Endothelial cell of umbilical vein (primary cell): ENCODE measurements around the gene PTGES2.

ENCODE experiments used
- CTCF ChIP-seq, 2 donors: IDR thresholded peaks; 1 replicate in 1 of 2; 2 replicates in 1 of 2; pipeline ENCODE4 v1.5.1; 2011; ENCODE audit warnings: low read length in 2 of 2, mild to moderate bottlenecking in 2 of 2, moderate library complexity in 2 of 2, control low read depth in 1 of 2, inconsistent platforms in 1 of 2, low read depth in 1 of 2; ENCODE audit not compliant: insufficient read depth in 1 of 2; ENCODE audit errors: extremely low read depth in 1 of 2
- MAX ChIP-seq: IDR thresholded peaks from 2 replicates; pipeline ENCODE4 v1.6.1; 2011; ENCODE audit not compliant: insufficient read depth, insufficient read length

GRCh38 chr9:128164307-128164885 is 36.9 kb upstream of the PTGES2 start:
- TF ChIP-seq MAX (no peak), CTCF (IDR thresholded peaks at IDR 0.05; ENCODE audit: extremely low read depth in 1 of 2, insufficient read depth in 1 of 2, low read depth in 1 of 2, low read length in 2 of 2) (no peak)
